Effector memory CD8-positive, alpha-beta T cell (primary cell): ENCODE measurements around the gene STAG2.

Experiments used
- ATAC-seq: fragments of 150-1000 bp; cut with Tn5 transposase; replicated peaks from 2 replicates; pipeline ENCODE4 v1.10.0; 2021; ENCODE audit warnings: mild to moderate bottlenecking, moderate library complexity
- DNase-seq, 3 experiments: peaks; one replicate each; pipeline ENCODE4 v3.0.0; 2021
- H3K27ac Mint-ChIP-seq, 2 donors: one replicate each; pipeline ENCODE4 v1.8.0; 2022; ENCODE audit warnings: mild to moderate bottlenecking in 2 of 2, mixed read lengths in 2 of 2, moderate library complexity in 2 of 2
- H3K27me3 Mint-ChIP-seq, 2 donors: one replicate each; pipeline ENCODE4 v1.8.0; 2022; ENCODE audit warnings: mixed read lengths in 2 of 2
- H3K36me3 Mint-ChIP-seq: one replicate; pipeline ENCODE4 v1.8.0; 2022; ENCODE audit warnings: mild to moderate bottlenecking, moderate library complexity, mixed read lengths; ENCODE audit not compliant: insufficient read depth
- H3K4me1 Mint-ChIP-seq, 2 donors: one replicate each; pipeline ENCODE4 v1.8.0; 2022; ENCODE audit warnings: low read depth in 2 of 2, mixed read lengths in 2 of 2
- H3K4me3 Mint-ChIP-seq, 2 donors: one replicate each; pipeline ENCODE4 v1.8.0; 2022; ENCODE audit warnings: mild to moderate bottlenecking in 2 of 2, mixed read lengths in 2 of 2, moderate library complexity in 2 of 2
- H3K9me3 Mint-ChIP-seq, 2 donors: one replicate each; pipeline ENCODE4 v1.8.0; 2022; ENCODE audit warnings: mixed read lengths in 2 of 2

Gene STAG2

DNA sequence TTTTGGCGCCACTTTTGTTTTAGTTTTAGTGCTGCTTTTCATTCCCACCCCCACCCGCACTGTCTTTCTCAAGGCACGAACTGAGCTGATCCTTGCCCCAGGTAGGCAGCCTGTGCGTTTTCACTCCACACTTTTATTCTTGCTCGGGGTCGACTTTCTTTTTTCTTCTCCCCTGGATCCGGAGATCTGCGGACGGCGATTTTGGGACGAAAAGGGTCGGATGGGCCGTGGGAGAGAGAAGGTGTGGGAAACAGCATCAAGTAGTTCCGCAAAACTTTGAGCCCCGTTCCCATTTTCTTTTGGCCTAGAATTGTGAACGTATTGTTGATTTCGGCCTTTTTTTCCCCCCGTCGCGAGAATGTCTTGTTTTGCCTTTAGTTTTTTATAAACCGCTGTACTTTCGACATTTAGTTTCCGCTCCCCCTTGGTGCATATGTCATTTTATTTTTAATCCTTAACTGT lies 531 bp downstream of the STAG2 start:
- DNase-seq (peak in 1 of 3 experiments; percentile 0), ATAC-seq (no peak)
- Mint-ChIP-seq H3K36me3 (peaks cover 43% of the 10 kb centered on the region), H3K27ac (peak overlapping the region; percentile 97 to 99), H3K4me1 (peaks cover 14 to 38% of the 10 kb centered on the region in 2 donors), H3K9me3 (no peaks in the 10 kb centered on the region), H3K27me3 (no peaks in the 10 kb centered on the region), H3K4me3 (peak overlapping the region; percentile 90 to 97)

DNA sequence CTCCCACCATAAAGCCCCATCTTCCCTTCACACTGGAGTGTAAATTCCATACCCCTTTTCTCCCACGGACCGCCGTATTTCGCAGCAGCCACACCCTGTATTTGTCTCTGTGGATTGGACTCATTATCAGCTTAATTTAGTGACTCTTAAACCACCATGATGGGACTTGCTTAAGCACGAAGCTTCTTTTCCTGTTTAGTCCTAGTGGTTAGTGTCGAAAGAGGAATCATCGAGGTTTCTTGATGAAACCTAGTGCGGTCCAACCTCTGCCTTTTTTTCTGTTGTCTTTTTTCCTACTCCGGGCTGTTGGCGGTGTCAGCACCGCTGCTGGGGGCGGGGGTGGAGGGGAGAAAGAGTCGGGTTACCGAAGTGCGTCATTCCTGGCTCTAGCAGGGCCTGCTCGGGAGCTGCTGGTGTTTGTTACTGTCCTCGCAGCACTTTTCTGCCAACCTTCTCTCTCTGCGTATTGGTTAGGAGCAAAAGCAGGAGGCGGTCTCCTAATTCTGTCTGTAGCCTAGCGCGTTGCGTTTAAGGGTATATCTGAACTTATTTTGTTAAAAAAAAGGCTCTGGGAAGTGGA lies 1.4 kb downstream of the STAG2 start:
- DNase-seq: peak; percentile 72 to 77 (median 73)
- H3K27me3 Mint-ChIP-seq: no peaks in the 10 kb centered on the region
- H3K4me3 Mint-ChIP-seq: peak overlapping the region; percentile 90 to 97
- H3K4me1 Mint-ChIP-seq: peaks cover 15 to 38% of the 10 kb centered on the region in 2 donors
- peak; percentile 69 for ATAC-seq
- peak overlapping the region; percentile 97 to 99 for H3K27ac Mint-ChIP-seq
- H3K9me3 Mint-ChIP-seq: no peaks in the 10 kb centered on the region
- peaks cover 43% of the 10 kb centered on the region for H3K36me3 Mint-ChIP-seq

DNA sequence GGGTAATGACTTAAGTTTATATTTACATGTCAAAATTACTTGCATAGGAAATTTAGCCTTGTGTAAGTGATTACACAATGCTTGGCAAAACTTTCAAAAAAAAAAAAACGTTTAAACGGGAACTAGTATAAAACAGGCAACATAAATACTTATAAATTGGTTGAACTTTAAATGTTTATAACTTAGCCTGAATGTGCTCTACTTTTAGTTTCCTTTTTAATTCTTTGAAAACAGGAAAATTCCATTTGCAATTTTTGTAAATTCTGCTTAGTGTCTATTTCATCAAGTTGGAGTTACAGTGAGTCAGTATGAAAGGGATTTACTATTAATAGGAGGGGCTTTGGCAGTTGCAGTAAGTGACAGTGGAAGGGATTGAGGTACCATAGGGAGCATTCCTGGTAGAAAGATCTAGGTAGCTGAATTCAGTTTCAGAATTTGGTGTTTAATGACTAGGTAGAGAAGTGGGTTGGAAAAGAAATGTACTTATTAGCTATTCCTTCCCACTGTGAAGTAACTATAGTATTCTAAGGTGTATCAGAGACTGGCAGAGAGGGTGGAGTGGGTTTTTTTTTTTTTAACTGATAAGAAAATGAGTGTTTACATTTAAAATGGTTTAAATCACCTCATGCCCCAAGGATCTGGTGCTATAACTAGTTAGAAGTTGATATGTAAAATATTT lies 2.8 kb downstream of the STAG2 start:
- peaks cover 19 to 45% of the 10 kb centered on the region in 2 donors for H3K4me1 Mint-ChIP-seq
- H3K9me3 Mint-ChIP-seq: no peaks in the 10 kb centered on the region
- no peaks in the 10 kb centered on the region for H3K27me3 Mint-ChIP-seq
- peak overlapping the region; percentile 97 to 99 for H3K27ac Mint-ChIP-seq
- ATAC-seq (no peak), DNase-seq (no peak)
- H3K36me3 Mint-ChIP-seq: peaks cover 46% of the 10 kb centered on the region
- H3K4me3 Mint-ChIP-seq: peak overlapping the region; percentile 90 to 97

DNA sequence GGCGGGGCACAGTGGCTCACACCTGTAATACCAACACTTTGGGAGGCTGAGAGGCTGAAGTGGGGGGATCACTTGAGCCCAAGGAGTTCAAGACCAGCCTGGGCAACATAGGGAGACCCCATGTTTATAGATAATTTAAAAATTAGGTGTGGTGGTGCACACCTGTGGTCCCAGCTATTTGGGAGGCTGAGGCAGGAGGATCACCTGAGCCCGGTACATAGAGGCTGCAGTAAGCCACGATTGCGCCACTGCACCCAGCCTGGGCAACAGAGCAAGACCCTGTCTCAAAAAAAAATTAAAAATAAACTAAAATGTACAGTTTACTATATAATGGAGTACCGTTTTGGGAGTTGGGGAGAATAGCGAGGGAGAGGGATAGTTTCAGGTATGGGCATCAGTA lies 4.2 kb downstream of the STAG2 start:
- H3K36me3 Mint-ChIP-seq: peaks cover 34% of the 10 kb centered on the region
- DNase-seq (no peak), ATAC-seq (no peak)
- H3K4me3 Mint-ChIP-seq: peak overlapping the region; percentile 15 to 25
- H3K27ac Mint-ChIP-seq: peak overlapping the region in 1 of 2 donors; percentile 20
- H3K27me3 Mint-ChIP-seq: no peaks in the 10 kb centered on the region
- peaks cover 27 to 53% of the 10 kb centered on the region in 2 donors for H3K4me1 Mint-ChIP-seq
- no peaks in the 10 kb centered on the region for H3K9me3 Mint-ChIP-seq

DNA sequence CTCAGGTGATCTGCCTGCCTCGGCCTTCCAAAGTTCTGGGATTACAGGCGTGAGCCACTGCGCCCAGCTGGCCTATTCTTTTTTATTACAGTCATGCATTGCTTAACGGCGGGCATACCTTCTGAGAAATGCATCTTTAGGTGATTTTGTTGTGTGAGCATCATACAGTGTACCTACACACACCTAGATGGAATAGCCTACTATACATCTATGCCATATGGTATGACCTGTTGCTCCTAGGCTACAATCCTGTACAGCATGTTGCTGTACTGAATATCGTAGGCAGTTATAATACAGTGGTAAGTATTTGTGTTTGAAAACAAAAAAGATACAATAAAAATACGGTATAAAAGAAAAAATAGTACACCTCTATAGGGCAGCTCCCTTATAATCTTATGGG lies 6.0 kb downstream of the STAG2 start:
- H3K4me3 Mint-ChIP-seq: peak overlapping the region; percentile 6 to 56
- no peak for ATAC-seq
- H3K27me3 Mint-ChIP-seq: no peaks in the 10 kb centered on the region
- no peak for DNase-seq
- peaks cover 16% of the 10 kb centered on the region for H3K36me3 Mint-ChIP-seq
- no peaks in the 10 kb centered on the region for H3K9me3 Mint-ChIP-seq
- H3K4me1 Mint-ChIP-seq: peaks cover 30 to 55% of the 10 kb centered on the region in 2 donors
- H3K27ac Mint-ChIP-seq: peak overlapping the region in 1 of 2 donors; percentile 16

DNA sequence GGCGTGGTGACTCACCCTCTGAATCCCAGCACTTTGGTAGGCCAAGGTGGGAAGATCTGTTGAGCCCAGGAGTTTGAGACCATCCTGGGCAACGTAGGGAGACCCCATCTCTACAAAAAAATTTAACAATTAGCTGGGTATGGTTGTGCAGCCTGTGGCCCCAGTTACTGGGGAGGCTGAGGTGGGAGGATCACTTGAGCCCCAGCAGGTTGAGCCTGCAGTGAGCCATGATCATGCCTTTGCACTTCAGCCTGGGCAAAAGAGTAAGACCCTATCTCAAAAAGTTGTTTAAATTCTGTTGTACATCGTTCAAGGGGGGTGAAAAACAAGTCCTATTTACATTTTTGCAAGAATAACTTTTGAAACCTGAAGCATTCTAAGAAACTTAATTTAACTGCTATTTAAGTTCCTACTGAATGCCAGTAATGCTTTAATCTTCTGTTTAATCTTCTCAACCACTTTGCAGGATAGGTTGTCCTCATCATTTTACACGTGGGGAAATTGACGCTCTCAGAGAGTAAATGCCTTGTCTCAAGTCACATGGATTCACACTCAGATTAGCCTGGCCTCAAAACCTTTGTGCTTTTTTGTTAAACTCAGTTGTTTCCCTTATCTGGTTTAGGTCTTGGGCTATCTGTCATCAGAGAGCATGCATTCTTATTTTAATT lies 7.0 kb downstream of the STAG2 start:
- DNase-seq (no peak), ATAC-seq (no peak)
- H3K36me3 Mint-ChIP-seq: peaks cover 11% of the 10 kb centered on the region
- H3K4me3 Mint-ChIP-seq: peak overlapping the region in 1 of 2 donors; percentile 53
- H3K27ac Mint-ChIP-seq: no peak overlapping the region
- peaks cover 26 to 46% of the 10 kb centered on the region in 2 donors for H3K4me1 Mint-ChIP-seq
- no peaks in the 10 kb centered on the region for H3K27me3 Mint-ChIP-seq
- no peaks in the 10 kb centered on the region for H3K9me3 Mint-ChIP-seq

DNA sequence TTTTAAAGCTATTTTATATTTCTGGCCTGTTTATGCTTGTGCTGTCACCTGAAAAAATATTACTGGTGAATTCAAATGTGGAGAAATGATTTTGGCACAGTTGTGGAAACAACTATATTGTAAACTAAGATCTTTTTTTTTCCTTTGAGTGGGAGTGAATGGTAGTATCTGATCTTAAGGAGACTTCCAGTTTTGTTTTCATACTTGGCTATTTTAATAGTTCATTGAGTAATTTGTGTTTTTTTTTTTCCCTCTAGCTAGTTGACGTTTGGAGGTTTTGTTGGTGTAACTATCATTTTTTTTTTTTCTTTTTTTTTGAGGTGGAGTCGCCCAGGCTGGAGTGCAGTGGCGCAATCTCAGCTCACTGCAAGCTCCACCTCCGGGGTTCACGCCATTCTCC lies 10.5 kb downstream of the STAG2 start:
- Mint-ChIP-seq H3K27ac (peak overlapping the region in 1 of 2 donors; percentile 29), H3K36me3 (peaks cover 9% of the 10 kb centered on the region), H3K4me1 (peaks cover 19 to 23% of the 10 kb centered on the region in 2 donors), H3K27me3 (no peaks in the 10 kb centered on the region), H3K9me3 (no peaks in the 10 kb centered on the region), H3K4me3 (no peak overlapping the region)
- ATAC-seq (no peak), DNase-seq (no peak)

DNA sequence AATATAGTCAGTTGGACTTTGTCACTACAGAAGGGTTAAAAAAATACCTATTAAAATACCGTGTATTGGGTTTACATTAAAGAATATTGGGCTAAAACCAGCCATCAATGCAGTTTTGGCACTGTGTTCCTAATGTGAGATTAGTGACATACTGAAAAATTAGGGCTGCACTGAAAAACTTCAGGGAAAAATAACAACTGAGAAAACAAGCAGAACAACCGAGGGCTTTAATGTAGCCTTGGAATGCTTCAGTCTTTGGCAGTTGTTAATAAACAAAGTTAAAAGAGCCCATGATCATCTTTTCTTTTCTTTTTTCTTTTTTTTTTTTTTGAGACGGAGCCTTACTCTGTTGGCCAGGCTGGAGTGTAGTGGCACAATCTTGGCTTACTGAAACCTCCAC lies 12.4 kb downstream of the STAG2 start:
- Mint-ChIP-seq H3K27ac (no peak overlapping the region), H3K4me1 (peaks cover 17 to 23% of the 10 kb centered on the region in 2 donors), H3K9me3 (no peaks in the 10 kb centered on the region), H3K36me3 (peaks cover 11% of the 10 kb centered on the region), H3K27me3 (no peaks in the 10 kb centered on the region), H3K4me3 (peak overlapping the region in 1 of 2 donors; percentile 25)
- ATAC-seq (no peak), DNase-seq (no peak)

DNA sequence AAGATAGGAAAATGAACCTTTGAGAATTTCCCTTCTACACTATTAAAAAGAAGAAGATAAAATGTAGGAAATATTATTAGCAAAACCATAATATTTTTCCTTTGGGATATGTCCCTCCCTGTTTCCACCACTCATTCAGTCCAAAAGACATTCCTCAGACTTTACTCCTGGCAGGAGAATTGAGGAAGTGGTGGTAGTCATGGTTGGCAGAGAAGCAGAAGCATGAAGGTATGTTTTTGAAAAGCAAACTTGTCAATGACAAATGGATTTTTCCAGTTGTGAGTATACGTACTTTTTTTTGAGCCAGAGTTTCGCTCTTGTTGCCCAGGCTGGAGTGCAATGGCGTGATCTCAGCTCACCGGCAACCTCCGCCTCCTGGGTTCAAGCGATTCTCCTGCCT lies 13.7 kb downstream of the STAG2 start:
- peaks cover 19 to 31% of the 10 kb centered on the region in 2 donors for H3K4me1 Mint-ChIP-seq
- DNase-seq (no peak), ATAC-seq (no peak)
- H3K4me3 Mint-ChIP-seq: no peak overlapping the region
- H3K27me3 Mint-ChIP-seq: no peaks in the 10 kb centered on the region
- peaks cover 9% of the 10 kb centered on the region for H3K36me3 Mint-ChIP-seq
- H3K27ac Mint-ChIP-seq: peak overlapping the region in 1 of 2 donors; percentile 17
- H3K9me3 Mint-ChIP-seq: no peaks in the 10 kb centered on the region

DNA sequence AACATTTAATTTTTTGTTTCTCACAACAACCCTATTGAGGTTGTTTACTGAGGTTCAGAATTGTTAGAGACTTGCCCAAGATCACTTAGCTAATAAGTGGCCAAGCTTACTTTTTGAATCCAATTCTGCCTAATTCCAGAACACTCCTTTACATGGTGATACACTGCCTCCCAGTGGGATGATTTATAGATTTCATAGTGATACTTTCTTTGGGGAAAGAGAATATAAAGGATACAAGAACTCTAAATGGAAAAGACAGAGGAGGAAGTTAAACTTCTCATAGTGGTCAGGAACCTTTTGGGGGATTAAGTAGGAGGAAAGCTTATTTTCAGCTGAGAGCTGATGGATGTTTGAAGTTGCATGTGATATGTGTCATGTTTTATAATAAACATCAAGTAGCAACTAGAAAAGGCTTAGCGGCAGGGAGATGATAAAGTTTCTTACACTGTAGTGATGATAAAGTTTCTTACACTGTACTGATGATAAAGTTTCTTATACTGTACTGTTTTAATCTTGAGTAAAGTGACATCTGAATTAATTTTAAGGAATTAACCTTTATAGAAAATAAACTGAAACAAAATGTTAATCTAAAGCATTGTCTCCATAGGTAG lies 15.3 kb downstream of the STAG2 start:
- peak; percentile 70 for ATAC-seq
- H3K9me3 Mint-ChIP-seq: no peaks in the 10 kb centered on the region
- peaks cover 11 to 29% of the 10 kb centered on the region in 2 donors for H3K4me1 Mint-ChIP-seq
- no peaks in the 10 kb centered on the region for H3K27me3 Mint-ChIP-seq
- no peak for DNase-seq
- H3K36me3 Mint-ChIP-seq: peaks cover 9% of the 10 kb centered on the region
- peak overlapping the region in 1 of 2 donors; percentile 7 for H3K27ac Mint-ChIP-seq
- H3K4me3 Mint-ChIP-seq: peak overlapping the region in 1 of 2 donors; percentile 4

DNA sequence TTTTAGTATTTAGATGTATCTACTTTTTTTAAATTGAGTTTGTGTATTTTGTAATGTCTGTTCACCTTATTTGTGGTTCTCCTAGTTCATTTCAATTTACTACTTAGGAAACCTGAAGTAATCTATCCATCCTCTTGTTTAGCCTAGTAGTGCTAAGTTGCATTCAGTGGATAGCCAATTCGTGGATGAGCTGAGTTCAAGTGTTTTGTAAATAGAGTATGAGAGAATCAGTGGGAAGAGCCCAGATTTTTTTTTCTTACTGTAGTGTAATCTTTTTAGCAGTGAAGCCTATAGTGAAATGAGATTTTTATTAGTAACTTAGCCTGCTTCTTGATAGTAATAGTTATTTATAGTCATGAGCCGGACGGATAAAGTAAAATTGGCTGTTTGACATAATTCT lies 21.7 kb downstream of the STAG2 start:
- H3K27ac Mint-ChIP-seq: peak overlapping the region in 1 of 2 donors; percentile 72
- no peaks in the 10 kb centered on the region for H3K9me3 Mint-ChIP-seq
- DNase-seq (no peak), ATAC-seq (no peak)
- no peaks in the 10 kb centered on the region for H3K27me3 Mint-ChIP-seq
- peaks cover 31 to 53% of the 10 kb centered on the region in 2 donors for H3K4me1 Mint-ChIP-seq
- H3K36me3 Mint-ChIP-seq: peaks cover 8% of the 10 kb centered on the region
- peak overlapping the region; percentile 58 to 65 for H3K4me3 Mint-ChIP-seq

DNA sequence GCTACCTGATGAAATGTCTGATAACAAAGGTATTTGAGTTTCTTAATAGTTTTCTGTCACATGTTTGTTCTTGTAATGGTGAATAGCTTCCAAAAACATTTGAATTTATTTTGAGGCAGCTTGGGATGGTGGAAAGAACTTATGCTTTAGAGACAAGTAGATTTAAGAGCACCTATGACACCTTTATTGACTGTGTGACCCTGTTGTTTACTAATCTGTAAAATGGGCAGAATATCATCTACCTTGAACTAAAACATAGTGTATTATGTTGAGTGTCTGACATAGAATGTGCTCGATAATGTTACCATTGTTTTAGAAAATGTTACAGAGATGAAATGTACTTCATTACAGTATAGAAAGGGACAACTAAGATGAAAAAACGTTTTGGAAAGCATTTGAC lies 24.9 kb downstream of the STAG2 start:
- H3K27ac Mint-ChIP-seq: no peak overlapping the region
- no peak for DNase-seq
- peaks cover 39 to 56% of the 10 kb centered on the region in 2 donors for H3K4me1 Mint-ChIP-seq
- H3K36me3 Mint-ChIP-seq: peaks cover 11% of the 10 kb centered on the region
- no peaks in the 10 kb centered on the region for H3K27me3 Mint-ChIP-seq
- no peaks in the 10 kb centered on the region for H3K9me3 Mint-ChIP-seq
- no peak for ATAC-seq
- H3K4me3 Mint-ChIP-seq: no peak overlapping the region

DNA sequence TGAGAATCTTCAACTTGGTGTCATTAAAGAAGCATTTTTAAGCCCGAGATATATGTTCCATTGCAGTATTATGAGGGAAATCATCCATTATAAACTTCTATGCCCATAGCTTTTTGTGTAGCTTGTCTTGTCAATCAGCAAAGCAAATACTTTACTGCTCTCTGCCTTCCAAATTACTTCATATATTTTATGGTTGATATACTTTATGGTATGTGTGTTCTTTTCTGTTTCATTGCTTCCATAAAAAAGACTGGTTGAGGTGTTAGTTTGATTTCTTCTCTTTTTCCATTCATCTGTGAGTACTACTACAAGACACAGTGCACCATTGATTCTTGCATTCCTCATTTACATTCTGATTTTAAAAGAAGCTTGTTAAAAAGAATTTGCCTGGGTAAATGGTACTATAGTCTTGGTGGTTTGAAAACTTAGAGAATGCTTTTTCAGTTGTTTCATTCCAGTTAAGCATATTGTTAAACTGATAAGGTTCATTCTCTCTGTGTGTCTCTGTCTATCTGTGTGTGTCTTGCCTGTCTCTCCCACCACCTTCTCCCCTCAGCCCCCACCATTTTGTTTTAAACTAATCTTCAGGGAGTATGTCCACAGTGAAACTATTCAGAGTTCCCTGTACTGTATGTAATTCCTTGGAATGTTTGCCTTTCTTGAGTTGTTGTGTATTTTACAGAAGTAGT lies 27.1 kb downstream of the STAG2 start:
- Mint-ChIP-seq H3K27ac (peak overlapping the region; percentile 54 to 75), H3K36me3 (peaks cover 22% of the 10 kb centered on the region), H3K4me1 (peaks cover 32 to 52% of the 10 kb centered on the region in 2 donors), H3K4me3 (peak overlapping the region in 1 of 2 donors; percentile 38), H3K27me3 (no peaks in the 10 kb centered on the region), H3K9me3 (no peaks in the 10 kb centered on the region)
- ATAC-seq (no peak), DNase-seq (no peak)
